Mucosa of descending colon (tissue), 3 donors: ENCODE data around the gene FAM174B. TPM values are rescaled to one million over a fixed set of nuclear protein-coding genes. Genes with fewer than 3 reads are reported as not detected.

Experiments used
- ATAC-seq: fragments of 200-7000 bp; cut with Tn5 transposase; one replicate; pipeline ENCODE4 v1.9.1; 2020; ENCODE audit warnings: mild to moderate bottlenecking, moderate library complexity
- DNase-seq, 3 donors: peaks; one replicate each; pipeline ENCODE4 v3.0.0-alpha.2; 2020
- H3K36me3 ChIP-seq: fragments of 200-600 bp; one replicate; pipeline ENCODE4 v1.8.0; 2021; ENCODE audit warnings: low read depth, mild to moderate bottlenecking
- H3K4me1 ChIP-seq: fragments of 200-600 bp; one replicate; pipeline ENCODE4 v1.8.0; 2021; ENCODE audit warnings: low read depth, mild to moderate bottlenecking
- H3K4me3 ChIP-seq: fragments of 200-600 bp; one replicate; pipeline ENCODE4 v1.8.0; 2021; ENCODE audit warnings: mild to moderate bottlenecking
- H3K9me3 ChIP-seq: fragments of 200-600 bp; one replicate; pipeline ENCODE4 v1.8.0; 2021; ENCODE audit warnings: mild to moderate bottlenecking
- CTCF ChIP-seq: fragments of 200-600 bp; IDR thresholded peaks from one replicate; pipeline ENCODE4 v1.8.0; 2022; ENCODE audit warnings: antibody characterized with exemption, mild to moderate bottlenecking
- intact Hi-C, 2 donors: fragments of 100-400 bp; cut with DNase I in 1 of 2; cut with micrococcal nuclease in 1 of 2; formaldehyde crosslinking; loops; one replicate each; pipeline versions ENCODE4 v1.11.0 to v1.11.1; 2022; cut with DNase I, micrococcal nuclease
- total RNA-seq, 3 donors: library from RNA; stranded (reverse); fragmentation: NEBNext Ultra II Directional in 2 of 3; extraction: Animal tissue kit (Norgen Biotek cat#: 25700) in 2 of 3; gene quantifications; one replicate each; pipeline versions ENCODE4 v1.2.1 to v1.2.4, GENCODE V29; 2021 to 2023
- donor health status: DM: no; HTN: no; CAD: no; lungs with moderate emphysema.
- donor health status: DM: no; HTN: no; CAD: no.
- donor health status: DM: no; HTN: yes; CAD: no.

Gene FAM174B
- total RNA-seq, 3 donors from 2014 or later: 14.7 to 30.5 (median 28.5) TPM

DNA sequence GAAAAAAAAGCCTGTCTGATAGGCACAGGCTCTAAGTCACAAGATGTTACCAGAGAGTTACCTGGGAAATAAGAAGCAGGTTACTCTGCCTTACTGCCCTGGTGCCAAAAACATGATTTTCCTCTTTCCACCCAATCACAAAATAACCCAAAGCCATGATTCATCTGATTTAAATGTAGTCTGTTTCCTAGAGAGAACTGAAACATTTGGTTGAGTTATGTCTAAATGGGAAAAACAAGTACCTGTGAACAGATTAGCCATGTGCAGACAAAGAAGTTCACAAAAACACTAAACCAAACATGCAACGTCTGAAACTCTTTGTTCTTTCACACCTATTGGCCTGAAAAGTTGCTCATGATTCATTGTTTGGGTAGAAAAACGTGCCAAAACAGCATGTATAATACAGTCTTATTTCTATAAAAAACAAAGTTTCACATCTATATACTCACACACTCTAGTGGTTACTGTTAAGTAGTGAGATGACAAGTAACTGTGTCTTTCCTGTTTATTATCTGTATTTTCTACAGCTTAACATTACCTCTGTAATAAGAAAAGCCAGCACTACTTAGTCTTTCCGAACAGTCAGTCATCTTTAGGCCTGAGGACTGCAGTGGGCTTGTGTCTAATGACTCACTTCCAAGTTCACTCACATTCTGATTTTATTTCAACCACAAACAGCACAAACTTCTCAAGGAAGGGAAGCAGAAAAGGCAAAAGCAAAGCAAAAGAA lies 30.2 kb downstream of the FAM174B start:
- no peak for ATAC-seq
- Histone ChIP-seq H3K36me3 (no peaks in the 10 kb centered on the region), H3K9me3 (no peaks in the 10 kb centered on the region), H3K4me3 (no peak overlapping the region), H3K4me1 (no peaks in the 10 kb centered on the region)
- no peak for DNase-seq
- no peak for TF ChIP-seq CTCF
- intact Hi-C loops: no loop called here

DNA sequence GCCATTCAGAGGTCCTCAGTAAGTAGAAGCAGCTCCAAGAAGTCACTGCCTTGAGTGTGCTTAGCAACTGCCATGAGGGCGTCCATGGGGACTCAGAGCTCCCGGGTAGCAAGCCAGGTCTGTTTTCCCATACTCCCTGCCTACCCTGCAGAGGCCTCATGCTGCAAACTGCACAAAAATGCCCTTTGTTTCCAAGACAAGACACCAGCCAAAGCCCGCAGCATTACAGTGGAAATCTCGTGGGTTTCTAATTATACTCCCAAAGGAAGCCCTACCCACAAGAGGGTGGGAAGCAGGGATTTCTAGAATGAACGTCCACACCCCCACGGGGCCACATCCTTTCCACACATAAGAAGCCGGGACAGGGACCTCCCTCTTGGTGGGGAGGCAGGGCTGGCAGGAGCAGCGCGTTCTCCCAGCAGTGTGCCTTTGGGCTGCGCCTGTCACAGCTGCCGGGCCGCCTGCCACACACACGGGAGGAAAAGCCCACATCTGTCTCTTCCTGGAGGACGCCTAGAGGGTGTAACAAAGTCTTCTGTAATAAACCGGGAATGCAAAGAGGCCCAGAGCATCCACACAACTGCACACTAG lies 31.1 kb downstream of the FAM174B start:
- Histone ChIP-seq H3K9me3 (no peaks in the 10 kb centered on the region), H3K4me3 (no peak overlapping the region), H3K4me1 (no peaks in the 10 kb centered on the region), H3K36me3 (no peaks in the 10 kb centered on the region)
- ATAC-seq: peak; percentile 41
- DNase-seq: no peak
- intact Hi-C loops: no loop called here
- TF ChIP-seq CTCF: no peak

DNA sequence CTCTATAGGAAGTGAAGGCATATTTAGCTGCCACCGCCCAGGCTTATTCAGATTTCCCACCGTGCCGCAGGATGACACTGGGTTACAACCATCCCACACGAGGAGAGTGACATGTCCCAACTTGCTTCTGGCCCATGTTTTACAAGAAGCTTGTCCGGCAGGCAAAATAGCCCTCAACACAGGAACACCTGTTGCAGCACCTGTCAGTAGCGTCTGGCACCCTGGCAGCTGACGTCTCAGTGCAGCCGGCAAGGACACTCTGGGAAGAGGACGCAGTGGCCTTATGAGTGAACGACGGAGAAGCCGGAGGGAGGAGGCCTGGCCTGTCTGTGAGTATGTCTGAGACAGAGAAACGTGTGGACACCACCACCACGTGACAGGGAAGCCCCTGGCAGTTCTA lies 32.1 kb downstream of the FAM174B start:
- Histone ChIP-seq H3K4me3 (no peak overlapping the region), H3K4me1 (no peaks in the 10 kb centered on the region), H3K36me3 (no peaks in the 10 kb centered on the region), H3K9me3 (no peaks in the 10 kb centered on the region)
- intact Hi-C loops: no loop called here
- DNase-seq: peak in 2 of 3 donors; percentile 41 to 57
- ATAC-seq: peak; percentile 66
- TF ChIP-seq CTCF: no peak

GRCh38 chr15:92621972-92622533 lies 33.5 kb downstream of the FAM174B start:
- ATAC-seq: no peak
- Histone ChIP-seq H3K9me3 (no peaks in the 10 kb centered on the region), H3K4me1 (peaks cover 6% of the 10 kb centered on the region), H3K4me3 (no peak overlapping the region), H3K36me3 (no peaks in the 10 kb centered on the region)
- no peak for TF ChIP-seq CTCF
- intact Hi-C loops: no loop called here
- no peak for DNase-seq

DNA sequence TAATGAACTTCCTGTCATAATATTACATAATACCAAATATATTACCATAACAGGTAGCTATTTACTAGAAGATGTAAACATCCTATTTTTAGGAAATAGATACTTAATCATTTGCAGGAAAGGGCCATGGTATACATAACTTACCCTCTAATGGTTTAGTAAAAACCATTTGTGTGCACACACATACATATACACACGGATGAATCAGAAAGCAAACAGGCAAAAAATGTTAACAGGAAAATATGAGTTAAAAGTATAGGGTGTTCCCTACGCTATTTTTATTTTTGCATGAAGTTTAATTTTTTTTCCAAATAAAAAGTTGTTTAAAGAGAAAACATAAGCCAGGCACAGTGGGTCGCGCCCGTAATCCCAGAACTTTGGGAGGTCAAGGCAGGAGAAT lies 34.6 kb downstream of the FAM174B start:
- no peak for TF ChIP-seq CTCF
- intact Hi-C loops: no loop called here
- H3K9me3 ChIP-seq: no peaks in the 10 kb centered on the region
- DNase-seq (no peak), ATAC-seq (no peak)
- peaks cover 11% of the 10 kb centered on the region for H3K4me1 ChIP-seq
- H3K4me3 ChIP-seq: no peak overlapping the region
- no peaks in the 10 kb centered on the region for H3K36me3 ChIP-seq
